Measurements from ENCODE around the gene ZC3H7B.
"Not testable (repeated sequence)": the region's sequence is repeated elsewhere in the genome, so short reads cannot be mapped to it uniquely, and the experiment has no call there.

Gene ZC3H7B

DNA sequence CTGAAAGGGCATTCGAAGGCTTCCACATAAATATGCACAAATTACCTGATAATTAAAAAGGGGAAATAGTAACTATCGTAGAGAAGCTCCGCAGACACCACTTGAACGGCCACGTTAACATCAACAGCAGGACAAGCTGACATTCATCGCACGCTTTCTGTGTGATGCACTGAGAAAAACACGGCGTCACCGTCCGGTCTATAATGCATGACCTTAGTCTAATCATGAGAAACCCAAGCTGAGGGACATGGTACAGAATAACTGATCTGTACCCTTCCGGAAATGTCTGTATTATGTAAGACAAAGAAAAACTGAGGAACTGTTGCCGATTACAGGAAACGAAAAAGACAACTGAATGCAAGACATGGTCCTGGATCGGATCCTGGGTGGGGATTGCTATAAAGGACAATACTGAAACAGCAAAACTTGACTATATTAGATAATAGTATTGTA lies 14.7 kb upstream of the ZC3H7B start:
- no peak for DNase-seq (ENCODE audit: low read depth)

DNA sequence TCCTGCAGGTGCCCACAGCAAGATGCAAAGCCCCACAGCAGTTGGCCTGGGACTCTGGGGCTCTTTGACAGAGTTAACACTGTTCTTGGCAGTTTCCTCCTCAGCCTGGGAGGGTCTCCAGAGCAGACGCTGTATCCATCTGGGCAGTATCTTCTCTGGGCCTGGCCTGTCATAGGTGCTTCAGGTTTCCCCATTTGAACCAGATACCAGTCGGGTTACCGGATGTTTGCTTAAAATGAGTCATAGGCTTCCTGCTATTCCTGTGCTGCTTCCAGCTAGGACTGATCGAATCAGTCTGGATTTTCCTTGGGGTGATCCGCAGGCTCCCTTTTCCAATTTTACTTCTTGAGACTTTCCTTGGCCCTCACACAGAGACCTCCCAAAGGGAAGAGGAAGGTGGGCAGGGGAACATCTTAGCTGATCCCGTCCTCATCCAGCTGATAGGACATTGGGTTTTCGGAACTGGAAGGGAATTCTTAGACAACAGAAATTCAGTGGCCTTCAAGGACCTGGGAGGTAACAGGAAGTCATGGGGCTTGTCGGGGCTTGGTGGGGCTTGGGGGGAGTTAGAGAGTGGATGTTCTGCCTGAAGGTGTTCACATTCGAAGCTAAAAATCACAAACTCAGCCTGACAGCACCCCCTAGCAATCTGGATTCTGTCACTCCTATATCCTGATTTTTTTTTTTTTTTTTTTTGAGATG lies 12.9 kb upstream of the ZC3H7B start:
- DNase-seq (ENCODE audit: low read depth) = no peak

DNA sequence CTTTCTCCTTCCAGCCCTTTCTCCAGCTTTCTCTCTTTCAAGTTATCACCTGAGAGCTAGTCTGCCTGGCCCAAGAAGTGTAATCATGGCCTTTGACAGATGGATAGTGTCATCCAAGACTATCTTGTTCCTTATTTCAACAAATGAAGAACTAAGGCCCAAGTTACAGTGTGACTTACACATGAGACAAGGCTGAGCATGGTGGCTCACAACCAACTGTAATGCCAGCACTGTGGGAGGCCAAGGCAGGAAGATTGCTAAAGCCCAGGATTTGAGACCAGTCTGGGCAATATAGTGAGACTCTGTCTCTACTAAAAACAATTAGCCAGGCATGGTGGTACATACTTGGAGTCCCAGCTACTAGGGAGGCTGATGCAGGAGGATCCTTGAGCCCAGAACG lies 11.7 kb upstream of the ZC3H7B start:
- no peak for DNase-seq (ENCODE audit: low read depth)

DNA sequence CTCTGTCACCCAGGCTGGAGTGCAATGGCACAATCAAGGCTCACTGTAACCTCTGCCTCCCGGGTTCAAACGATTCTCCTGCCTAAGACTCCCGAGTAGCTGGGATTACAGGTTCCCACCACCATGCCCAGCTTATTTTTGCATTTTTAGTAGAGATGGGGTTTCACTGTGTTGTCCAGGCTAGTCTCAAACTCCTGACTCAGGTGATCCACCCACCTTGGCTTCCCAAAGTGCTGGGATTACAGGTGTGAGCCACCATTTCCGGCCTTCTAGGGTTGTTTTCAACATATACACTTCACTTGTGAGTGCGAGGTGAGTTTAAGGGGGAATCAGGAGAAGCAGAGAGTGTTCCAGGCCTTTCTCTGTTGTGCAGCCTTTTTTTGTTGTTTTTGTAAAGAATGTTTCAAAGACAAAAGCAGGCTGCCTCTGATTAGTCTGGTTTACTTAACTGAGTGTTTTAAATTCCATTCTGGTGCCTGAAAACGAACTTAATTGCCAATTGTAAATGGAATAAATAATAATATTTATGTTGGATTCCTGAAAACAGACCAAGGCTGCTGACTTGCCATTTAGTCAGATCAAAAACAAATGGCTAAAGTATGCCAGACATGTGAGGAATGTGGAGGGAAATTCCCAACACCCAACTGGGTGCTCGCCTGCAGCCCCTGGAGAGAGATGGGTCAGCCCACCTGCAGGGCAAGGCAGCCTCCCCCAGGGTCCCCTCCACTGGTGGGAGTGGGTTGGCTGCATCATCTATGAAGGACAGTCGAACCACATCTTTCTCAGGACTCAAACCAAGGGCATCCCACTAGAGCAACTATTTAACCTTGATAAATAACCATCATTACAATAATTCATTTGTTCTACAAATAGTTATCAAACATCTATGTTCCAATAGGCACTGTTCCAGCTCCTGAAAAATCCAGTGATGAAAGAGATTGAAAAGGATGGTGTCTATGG lies 10.8 kb upstream of the ZC3H7B start:
- no peak for DNase-seq (ENCODE audit: low read depth)

DNA sequence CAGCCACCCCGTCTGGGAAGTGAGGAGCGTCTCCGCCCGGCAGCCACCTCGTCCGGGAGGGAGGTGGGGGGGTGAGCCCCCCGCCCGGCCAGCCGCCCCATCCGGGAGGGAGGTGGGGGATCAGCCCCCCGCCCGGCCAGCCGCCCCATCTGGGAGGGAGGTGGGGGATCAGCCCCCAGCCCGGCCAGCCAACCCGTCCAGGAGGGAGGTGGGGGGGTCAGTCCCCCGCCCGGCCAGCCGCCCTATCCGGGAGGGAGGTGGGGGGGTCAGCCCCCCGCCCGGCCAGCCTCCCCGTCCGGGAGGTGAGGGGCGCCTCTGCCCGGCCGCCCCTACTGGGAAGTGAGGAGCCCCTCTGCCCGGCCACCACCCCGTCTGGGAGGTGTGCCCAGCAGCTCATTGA lies 6.5 kb upstream of the ZC3H7B start:
- DNase-seq (ENCODE audit: low read depth) = not testable (repeated sequence)

DNA sequence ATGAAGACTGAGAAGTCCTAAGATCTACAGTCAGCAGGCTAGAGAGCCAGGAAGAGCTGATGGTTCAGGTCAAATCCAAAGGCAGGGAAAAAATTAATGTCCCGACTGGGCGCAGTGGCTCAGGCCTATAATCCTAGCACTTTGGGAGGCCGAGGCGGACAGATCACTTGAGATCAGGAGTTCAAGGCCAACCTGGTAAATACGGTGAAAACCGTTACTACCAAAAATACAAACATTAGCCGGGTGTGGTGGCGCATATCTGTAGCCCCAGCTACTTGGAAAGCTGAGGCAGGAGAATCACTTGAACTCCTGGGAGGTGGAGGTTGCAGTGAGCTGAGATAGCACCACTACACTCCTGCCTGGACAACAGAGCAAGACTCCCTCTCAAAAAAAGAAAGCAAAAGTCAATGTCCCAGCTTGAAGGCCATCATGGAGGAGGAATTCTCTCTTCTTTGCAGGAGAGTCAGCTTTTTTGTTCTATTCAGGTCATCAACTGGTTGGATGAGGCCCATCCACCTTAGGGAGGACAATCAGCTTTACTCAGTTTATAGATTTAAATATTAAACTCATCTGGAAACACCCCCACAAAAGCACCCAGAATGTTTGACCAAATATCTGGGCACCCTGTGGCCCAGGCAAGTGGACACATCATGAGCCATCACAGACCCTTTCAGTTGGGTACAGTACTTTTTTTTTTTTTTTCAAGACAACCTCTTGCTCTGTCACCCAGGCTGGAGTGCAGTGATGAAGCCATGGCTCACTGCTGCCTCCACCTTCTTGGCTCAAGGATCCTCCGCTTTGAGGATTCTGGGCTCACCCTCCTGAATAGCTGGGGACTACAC lies 4.3 kb upstream of the ZC3H7B start:
- DNase-seq (ENCODE audit: low read depth) = no peak

DNA sequence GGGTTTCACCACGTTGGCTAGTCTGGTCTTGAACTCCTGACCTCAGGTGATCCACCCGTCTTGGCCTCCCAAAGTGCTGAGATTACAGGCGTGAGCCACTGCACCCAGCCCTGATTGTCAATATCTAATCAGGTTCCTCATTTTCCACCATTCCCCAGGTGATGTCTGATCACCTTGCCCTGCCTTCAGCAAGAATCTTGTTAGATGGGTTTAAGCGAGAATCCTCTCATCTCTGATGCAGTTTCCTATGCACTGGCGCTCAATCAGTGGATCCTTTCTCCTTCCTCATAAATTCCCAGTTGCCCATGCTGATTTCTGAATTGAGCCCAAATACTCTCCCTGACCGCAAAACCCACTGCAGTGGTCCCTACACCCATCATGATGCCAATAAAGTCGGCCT lies 664 bp upstream of the ZC3H7B start:
- DNase-seq (ENCODE audit: low read depth) = no peak

DNA sequence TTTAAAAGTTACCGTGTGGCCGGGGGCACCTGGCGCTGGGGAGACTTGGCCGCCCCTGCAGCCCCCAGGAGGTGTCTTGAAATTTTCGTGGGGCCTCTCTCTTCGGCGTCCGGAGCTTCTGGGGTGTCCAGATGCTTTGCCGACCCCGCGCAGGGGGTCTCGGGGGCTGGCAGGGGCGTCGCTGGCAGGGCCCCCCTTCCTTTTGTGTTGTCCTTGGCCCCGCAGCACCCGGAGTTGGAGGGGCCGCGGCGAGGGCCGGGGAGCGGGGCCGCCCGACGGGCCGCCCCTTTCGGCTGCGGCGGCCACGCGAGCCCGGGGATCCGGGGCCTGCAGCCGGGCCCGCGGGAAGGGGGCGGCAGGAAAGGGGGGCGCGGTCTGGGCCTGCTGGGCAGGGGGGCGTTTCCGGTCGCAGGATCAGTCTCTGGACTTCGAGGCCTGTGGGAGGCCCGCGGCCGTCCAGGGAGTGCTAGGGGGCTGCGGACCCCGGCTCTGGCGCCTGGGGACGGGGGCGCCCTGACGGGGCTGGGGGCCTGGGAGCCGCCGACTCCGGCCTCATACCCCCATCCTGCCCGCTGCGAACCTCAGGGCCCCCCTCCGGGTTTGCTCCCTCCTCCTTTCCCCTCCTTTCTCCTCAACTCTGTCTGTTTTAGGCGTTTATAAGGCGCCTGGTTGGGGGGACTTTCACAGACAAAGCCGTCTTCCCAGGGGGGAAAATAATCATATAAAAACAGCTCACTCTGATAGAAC lies 869 bp downstream of the ZC3H7B start:
- no peak for DNase-seq (ENCODE audit: low read depth)

DNA sequence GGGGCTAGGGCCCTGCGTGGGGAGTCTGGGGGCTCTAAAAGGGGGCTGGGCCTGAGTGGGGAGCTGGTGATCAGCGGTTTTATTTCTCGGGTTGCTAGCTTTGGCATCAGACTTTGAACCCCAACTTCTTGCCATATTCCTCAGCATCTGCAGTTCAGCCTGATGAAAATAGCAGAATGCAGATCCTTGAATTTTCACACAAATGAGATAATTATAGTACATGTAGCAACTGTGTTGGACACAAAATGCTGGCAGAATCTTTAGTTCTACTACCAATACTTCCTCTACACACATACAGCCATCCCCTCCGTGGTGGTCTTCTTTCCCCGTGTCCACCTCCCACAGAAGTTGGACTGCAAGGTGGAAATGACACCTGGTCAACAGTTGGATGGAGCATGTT lies 1.5 kb downstream of the ZC3H7B start:
- no peak for DNase-seq (ENCODE audit: low read depth)

DNA sequence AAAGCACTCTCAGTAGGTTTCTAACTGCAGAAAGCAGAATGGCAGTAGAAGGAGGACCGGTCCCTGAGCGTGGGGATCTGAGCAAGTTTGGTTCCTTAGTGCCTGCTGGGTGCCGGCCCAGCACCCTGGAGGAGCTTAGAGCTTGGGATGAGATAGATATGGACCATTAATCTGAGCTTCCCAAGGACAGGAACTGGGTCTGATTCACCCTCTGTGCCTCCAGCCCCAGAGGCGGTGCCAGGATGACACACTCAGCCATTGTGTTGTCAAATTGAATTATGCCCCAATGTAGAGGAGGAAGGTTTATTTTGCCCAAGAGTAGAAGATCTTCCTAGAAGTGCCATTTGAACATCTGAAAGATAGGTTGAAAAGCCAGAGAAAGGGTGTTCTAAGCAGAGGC lies 4.3 kb downstream of the ZC3H7B start:
- no peak for DNase-seq (ENCODE audit: low read depth)

DNA sequence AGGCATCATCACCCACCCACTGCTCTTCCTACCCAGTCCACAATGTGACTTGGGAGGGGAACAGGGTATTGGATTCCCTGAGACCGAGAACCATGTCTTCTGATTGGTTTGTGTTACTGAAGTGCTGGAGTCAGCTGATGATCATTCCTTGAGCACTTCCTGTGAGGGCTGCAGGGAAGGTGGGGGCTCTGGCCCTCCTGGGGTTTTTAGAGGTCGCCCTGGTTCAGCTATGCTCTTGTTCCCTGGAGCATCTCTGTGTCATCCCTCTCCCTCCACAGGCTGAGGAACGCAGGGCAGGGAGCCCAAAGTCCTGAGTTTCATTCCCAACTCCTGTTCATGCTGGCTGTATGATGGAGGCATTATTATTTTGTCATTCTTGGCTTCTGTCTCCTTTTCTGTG lies 6.7 kb downstream of the ZC3H7B start:
- no peak for DNase-seq (ENCODE audit: low read depth)

DNA sequence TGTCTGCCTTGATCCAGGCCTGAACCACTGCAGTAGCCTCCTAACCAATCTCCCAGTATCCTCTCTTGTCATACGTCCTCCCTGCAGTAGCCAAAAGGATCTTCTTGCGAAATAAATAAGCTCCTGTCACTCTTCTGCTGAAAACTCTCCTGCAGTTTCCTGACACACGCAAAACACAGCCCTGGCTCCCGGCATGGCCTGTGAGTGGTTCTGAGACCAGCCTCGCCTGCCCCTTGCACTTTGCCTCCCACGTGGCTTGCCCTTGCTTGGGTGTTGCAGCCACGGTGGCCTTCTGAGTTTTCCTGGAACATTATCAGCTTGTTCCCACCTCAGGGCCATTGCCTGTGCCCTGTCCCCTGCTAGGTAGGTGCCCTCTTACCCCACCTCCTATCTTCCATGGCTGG lies 7.2 kb downstream of the ZC3H7B start:
- no peak for DNase-seq (ENCODE audit: low read depth)

DNA sequence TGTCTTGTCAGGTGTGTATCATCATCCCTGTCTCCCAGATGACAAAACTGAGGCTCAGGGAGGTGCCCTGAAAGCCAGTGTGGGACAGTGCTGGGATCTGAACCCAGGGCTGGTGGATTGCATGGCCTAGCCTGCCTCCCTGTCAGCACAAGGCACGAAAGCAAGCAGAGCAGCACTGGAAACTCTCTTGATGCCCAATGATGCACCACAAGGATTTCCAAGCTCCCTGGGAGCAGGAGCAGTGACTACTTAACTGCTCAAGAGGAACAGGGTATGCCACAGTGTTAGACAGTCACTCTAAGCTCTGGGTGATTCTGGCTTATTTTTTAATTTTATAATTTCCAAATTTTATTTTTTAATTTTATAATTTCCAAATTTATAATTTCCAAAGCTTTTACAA lies 9.0 kb downstream of the ZC3H7B start:
- no peak for DNase-seq (ENCODE audit: low read depth)

DNA sequence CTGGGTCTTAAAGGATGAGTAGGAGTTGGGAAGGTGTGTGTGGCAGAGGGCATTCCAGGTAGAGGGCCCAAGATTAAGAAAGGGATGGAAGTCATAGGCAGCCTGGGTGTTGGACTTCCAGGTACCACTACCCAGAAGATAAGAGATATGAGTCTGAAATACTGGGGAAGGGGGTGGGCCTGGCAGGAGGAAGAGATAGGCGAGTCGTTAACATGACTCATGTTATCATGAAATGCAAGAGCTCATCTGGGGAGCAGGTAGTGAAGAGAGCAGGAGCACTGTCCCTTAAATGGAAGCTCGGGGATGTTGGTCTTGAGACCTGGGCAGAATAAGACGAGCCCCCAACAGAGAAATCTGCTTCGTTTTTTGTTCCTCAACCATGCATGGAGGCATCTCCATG lies 10.2 kb downstream of the ZC3H7B start:
- no peak for DNase-seq (ENCODE audit: low read depth)

DNA sequence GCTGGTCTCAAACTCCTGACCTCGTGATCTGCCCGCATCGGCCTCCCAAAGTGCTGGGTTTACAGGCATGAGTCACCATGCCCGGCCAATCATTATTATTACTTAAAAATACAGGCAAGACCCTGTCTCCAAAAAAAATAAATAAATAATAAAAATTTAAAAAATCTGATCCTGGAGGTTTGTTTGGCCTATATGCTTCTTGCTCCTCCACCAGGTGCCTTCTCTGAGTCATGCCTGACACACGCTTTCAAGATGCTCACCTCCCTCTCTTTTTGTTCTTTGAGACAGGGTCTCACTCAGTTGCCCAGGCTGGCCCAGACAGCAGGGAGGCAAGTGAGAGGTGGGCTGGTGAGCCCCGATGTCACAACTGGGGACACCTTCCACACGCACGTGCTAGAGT lies 13.5 kb downstream of the ZC3H7B start:
- no peak for DNase-seq (ENCODE audit: low read depth)

DNA sequence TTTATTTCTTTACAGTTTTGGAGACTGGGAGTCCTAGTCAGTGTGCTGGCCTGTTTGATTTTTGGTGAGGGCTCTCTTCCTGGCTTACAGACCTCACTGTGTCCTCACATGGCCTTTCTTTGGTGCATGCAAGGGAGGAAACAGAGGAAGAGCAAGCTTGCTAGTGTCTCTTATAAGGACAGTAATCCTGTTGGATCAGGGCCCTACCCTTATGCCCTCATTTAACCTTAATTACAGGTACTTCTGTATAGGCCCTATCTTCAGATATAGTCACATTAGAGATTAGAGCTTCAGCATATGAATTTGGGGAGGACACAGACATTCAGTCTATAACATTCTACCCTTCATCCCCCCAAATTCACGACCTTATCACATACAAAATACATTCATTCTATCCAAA lies 14.3 kb downstream of the ZC3H7B start:
- DNase-seq (ENCODE audit: low read depth) = no peak

DNA sequence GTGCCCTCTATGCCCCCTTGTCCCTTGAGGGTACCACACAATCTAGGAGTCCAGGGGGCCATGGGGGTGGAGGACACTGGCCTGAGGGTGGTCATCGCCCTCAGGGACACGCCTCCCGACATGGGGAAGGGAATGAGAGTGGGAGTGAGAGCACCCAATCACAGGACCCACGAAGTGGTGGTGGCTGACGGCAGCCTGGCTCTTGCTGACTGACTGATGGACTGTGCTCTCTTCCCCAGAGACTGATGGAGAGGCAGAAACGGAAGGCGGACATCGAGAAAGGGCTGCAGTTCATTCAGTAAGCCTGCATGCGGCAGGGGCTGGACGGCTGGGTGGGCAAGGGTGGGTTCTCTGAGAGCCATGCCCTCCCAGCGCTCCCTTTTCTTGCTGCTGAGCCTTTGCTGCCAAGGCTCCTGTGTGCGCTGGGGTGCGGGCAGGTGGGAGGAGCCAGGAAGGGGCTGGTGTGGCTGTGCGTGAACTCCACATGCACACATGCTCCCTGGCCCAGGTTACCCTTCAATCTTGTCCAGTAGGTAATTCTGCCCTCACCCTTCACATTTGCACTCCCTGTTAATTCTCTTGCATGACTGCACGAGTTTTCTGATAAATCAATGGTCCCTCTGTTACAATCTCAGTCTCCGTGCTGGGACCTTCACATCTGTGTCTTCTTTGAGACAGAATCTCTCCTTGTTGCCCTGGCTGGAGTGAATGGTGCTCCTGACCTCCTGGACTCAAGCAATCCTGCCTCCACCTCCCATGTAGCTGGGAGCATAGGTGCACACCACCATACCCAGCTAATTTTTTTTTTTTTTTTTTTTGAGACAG lies 19.3 kb downstream of the ZC3H7B start:
- no peak for DNase-seq (ENCODE audit: low read depth)

DNA sequence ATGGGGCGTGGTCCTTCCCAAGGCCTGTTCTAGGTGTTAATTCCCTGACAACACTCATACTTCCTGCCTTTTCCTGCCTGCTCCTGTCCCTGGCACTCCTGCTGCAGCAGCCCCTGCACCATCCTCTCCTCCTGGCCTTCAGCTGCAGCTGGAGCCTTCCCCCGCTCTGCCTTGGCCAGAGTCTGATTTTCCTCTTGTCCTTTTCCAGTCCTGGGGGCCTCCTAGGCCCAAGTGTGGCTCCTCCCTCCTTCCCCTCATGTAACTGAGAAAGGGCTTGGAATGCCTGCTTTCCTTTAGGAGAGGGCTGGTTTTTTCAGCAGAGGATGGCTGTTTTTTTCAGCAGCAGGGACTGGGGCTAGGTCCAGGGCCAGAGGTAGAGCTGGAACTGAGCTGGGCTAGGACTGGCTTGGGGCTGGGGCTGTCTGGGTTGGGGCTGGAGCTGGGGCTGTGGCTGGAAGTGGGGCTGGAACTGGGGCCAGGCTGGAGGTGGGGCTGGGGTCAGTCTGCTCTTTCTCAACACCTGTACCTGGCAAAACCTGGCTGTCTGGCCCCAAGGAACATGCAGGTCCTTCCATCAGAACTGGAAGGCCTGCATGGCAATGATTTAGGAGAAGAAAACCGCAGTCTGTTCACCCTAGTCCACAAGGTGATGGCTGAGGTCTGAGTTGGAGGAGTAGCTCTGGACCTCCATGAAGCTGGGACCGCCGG lies 23.6 kb downstream of the ZC3H7B start:
- DNase-seq (ENCODE audit: low read depth) = no peak

DNA sequence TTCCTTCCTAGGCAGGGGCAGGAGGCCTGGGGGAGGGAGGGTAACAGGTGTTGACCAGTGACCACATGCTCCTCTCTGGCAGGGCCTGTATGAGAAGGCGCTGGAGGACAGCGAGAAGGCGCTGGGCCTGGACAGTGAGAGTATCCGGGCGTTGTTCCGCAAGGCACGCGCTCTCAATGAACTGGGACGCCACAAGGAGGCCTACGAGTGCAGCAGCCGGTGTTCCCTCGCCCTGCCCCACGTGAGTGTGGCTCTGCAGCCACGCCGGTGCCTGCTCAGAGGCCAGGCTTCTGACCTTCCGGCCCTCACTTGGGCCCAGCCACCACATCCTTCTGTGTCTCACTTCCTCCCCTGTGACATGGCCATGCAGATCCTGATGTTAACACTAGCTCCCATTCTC lies 25.8 kb downstream of the ZC3H7B start:
- DNase-seq (ENCODE audit: low read depth) = no peak

DNA sequence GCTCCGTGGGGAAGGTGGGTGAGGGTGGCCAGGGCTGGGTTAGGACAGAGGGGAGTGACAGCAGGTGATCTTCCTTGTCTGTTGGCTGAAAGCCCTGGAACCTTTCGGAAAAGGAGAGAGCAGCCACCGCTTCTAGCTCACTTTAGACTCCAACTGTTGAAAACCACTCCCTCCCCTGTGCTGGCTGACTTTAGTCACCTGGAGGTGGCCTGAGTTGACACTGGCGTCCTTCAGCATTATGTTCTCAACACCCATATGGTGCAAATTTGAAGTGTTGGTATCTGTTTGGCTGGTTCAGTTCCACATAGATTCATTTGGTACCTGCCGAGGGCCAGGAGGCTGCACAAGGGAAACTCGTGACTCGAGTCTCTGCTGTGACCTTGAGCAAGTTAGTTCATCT lies 28.8 kb downstream of the ZC3H7B start:
- no peak for DNase-seq (ENCODE audit: low read depth)
